IMR-90 (cell line): ENCODE data around the gene FXR2. TPM values are rescaled to one million over a fixed set of nuclear protein-coding genes. Genes with fewer than 3 reads are reported as not detected.

Experiments used
- ATAC-seq: fragments of 200-7000 bp; cut with Tn5 transposase; 2 replicates; pipeline ENCODE4 v1.9.1; 2020; ENCODE audit warnings: low read depth, mild to moderate bottlenecking, moderate library complexity
- BruUV-seq: library from RNA; stranded (reverse); fragments of 400-500 nt; replicated peaks from 2 replicates; lab custom pipeline; 2021; lab: Mats Ljungman, UMichigan
- CTCF ChIA-PET: fragments of 300-600 bp; formaldehyde crosslinking; extraction: SDS; loops from one replicate; lab custom pipeline; 2021; ENCODE audit warnings: antibody characterized with exemption; lab: Yijun Ruan, JAX
- POLR2A ChIA-PET: fragments of 300-600 bp; sonication (Branson Sonifier 250); formaldehyde crosslinking; loops from one replicate; lab custom pipeline; 2022; ENCODE audit warnings: antibody characterized with exemption; ENCODE audit not compliant: unreplicated experiment; lab: Charles Lee
- DNase-seq: peaks from one replicate; pipeline ENCODE4 v3.0.0; 2013
- H2AFZ ChIP-seq: replicated peaks from 2 replicates; pipeline ENCODE3; 2013; ENCODE audit warnings: low read length, mild to moderate bottlenecking; ENCODE audit not compliant: poor library complexity
- H2AK5ac ChIP-seq: 2 replicates; pipeline ENCODE4 v1.6.1; 2013; ENCODE audit warnings: low read depth, low read length, inconsistent platforms
- H2AK9ac ChIP-seq: replicated peaks from 2 replicates; pipeline ENCODE3; 2013; ENCODE audit warnings: mild to moderate bottlenecking, low read depth, low read length, moderate library complexity; ENCODE audit not compliant: poor library complexity
- H2BK120ac ChIP-seq: 2 replicates; pipeline ENCODE4 v1.6.1; 2013; ENCODE audit warnings: low read depth, low read length, inconsistent platforms
- H2BK15ac ChIP-seq: 3 replicates; pipeline ENCODE4 v1.6.1; 2013; ENCODE audit warnings: low read depth, low read length, inconsistent platforms
- H2BK20ac ChIP-seq: 2 replicates; pipeline ENCODE4 v1.6.1; 2013; ENCODE audit warnings: low read depth, mild to moderate bottlenecking, inconsistent platforms, low read length, moderate library complexity
- H2BK5ac ChIP-seq: 2 replicates; pipeline ENCODE4 v1.6.1; 2013; ENCODE audit warnings: mild to moderate bottlenecking, low read depth, low read length, inconsistent platforms; ENCODE audit not compliant: poor library complexity, severe bottlenecking
- H3K14ac ChIP-seq: replicated peaks from 2 replicates; pipeline ENCODE4 v1.6.1; 2013; ENCODE audit warnings: low read depth, low read length, inconsistent platforms
- H3K18ac ChIP-seq: 2 replicates; pipeline ENCODE4 v1.6.1; 2013; ENCODE audit warnings: low read depth, low read length, control low read depth
- H3K23ac ChIP-seq: 2 replicates; pipeline ENCODE4 v1.6.1; 2013; ENCODE audit warnings: low read depth, low read length, inconsistent platforms
- H3K27ac ChIP-seq: 2 replicates; pipeline ENCODE4 v1.5.1; 2013; ENCODE audit warnings: mild to moderate bottlenecking, control low read depth, low read length; ENCODE audit not compliant: insufficient read depth
- H3K27me3 ChIP-seq: 2 replicates; pipeline ENCODE4 v1.6.1; 2013; ENCODE audit warnings: low read length; ENCODE audit not compliant: control insufficient read depth, insufficient read depth
- H3K36me3 ChIP-seq: 2 replicates; pipeline ENCODE4 v1.6.1; 2013; ENCODE audit warnings: low read length, mixed read lengths; ENCODE audit not compliant: control insufficient read depth, insufficient read depth
- H3K4ac ChIP-seq: 2 replicates; pipeline ENCODE4 v1.6.1; 2013; ENCODE audit warnings: low read depth, low read length, inconsistent platforms
- H3K4me1 ChIP-seq: 2 replicates; pipeline ENCODE4 v1.6.1; 2013; ENCODE audit warnings: low read length, mixed read lengths; ENCODE audit not compliant: control insufficient read depth, insufficient read depth
- H3K4me2 ChIP-seq: 2 replicates; pipeline ENCODE4 v1.6.1; 2013; ENCODE audit warnings: low read depth, mild to moderate bottlenecking, control low read depth, low read length, moderate library complexity
- H3K4me3 ChIP-seq: 2 replicates; pipeline ENCODE4 v1.5.1; 2013; ENCODE audit warnings: low read depth, mild to moderate bottlenecking, control low read depth, low read length, moderate library complexity; ENCODE audit not compliant: insufficient read depth
- H3K56ac ChIP-seq: 2 replicates; pipeline ENCODE4 v1.6.1; 2013; ENCODE audit warnings: low read length, inconsistent platforms; ENCODE audit not compliant: insufficient read depth; ENCODE audit errors: extremely low read depth
- H3K79me1 ChIP-seq, 2 experiments: 2 replicates each; pipeline ENCODE4 v1.6.1; 2013; ENCODE audit warnings: low read length in 2 of 2, inconsistent platforms in 1 of 2, low read depth in 1 of 2
- H3K9ac ChIP-seq: 2 replicates; pipeline ENCODE4 v1.6.1; 2013; ENCODE audit warnings: low read depth, low read length, control low read depth
- H3K9me1 ChIP-seq: 2 replicates; pipeline ENCODE4 v1.6.1; 2013; ENCODE audit warnings: low read length, inconsistent platforms; ENCODE audit not compliant: insufficient read depth
- H3K9me3 ChIP-seq: 2 replicates; pipeline ENCODE4 v1.6.1; 2013; ENCODE audit warnings: low read length; ENCODE audit not compliant: control insufficient read depth, insufficient read depth
- H4K20me1 ChIP-seq: 2 replicates; pipeline ENCODE4 v1.6.1; 2013; ENCODE audit warnings: low read length, inconsistent platforms; ENCODE audit not compliant: insufficient read depth
- H4K5ac ChIP-seq: 2 replicates; pipeline ENCODE4 v1.6.1; 2013; ENCODE audit warnings: mild to moderate bottlenecking, low read depth, low read length, control low read depth
- H4K8ac ChIP-seq, 2 experiments: 2 replicates each; pipeline ENCODE4 v1.6.1; 2013; ENCODE audit warnings: low read depth in 2 of 2, low read length in 2 of 2, control low read depth in 1 of 2, inconsistent platforms in 1 of 2
- H4K91ac ChIP-seq: 2 replicates; pipeline ENCODE4 v1.6.1; 2013; ENCODE audit warnings: low read depth, low read length, inconsistent platforms; ENCODE audit not compliant: insufficient read depth
- BHLHE40 ChIP-seq: fragments of 150-350 bp; IDR thresholded peaks from 2 replicates; pipeline ENCODE4 v1.6.1; 2016; ENCODE audit warnings: mild to moderate bottlenecking, low read depth, low read length
- CEBPB ChIP-seq: IDR thresholded peaks from 2 replicates; pipeline ENCODE4 v1.6.1; 2012; ENCODE audit warnings: low read depth, low read length, improper control_type of control experiment
- CHD1 ChIP-seq: IDR thresholded peaks from 2 replicates; pipeline ENCODE4 v1.6.1; 2012; ENCODE audit warnings: low read depth, low read length, improper control_type of control experiment
- CTCF ChIP-seq: conservative IDR thresholded peaks from 2 replicates; pipeline ENCODE4 v1.5.1; 2012; ENCODE audit warnings: mild to moderate bottlenecking, low read depth, low read length, improper control_type of control experiment
- ELK1 ChIP-seq: fragments of 150-350 bp; IDR thresholded peaks from 2 replicates; pipeline ENCODE4 v1.6.1; 2016; ENCODE audit warnings: low read depth, mild to moderate bottlenecking, low read length, moderate library complexity, borderline replicate concordance
- FOS ChIP-seq: fragments of 150-350 bp; IDR thresholded peaks from 2 replicates; pipeline ENCODE4 v1.6.1; 2016; ENCODE audit warnings: low read depth, low read length
- MAFK ChIP-seq: IDR thresholded peaks from 2 replicates; pipeline ENCODE4 v1.6.1; 2012; ENCODE audit warnings: low read depth, low read length, improper control_type of control experiment
- MAZ ChIP-seq: IDR thresholded peaks from 2 replicates; pipeline ENCODE4 v1.6.1; 2012; ENCODE audit warnings: low read depth, mild to moderate bottlenecking, low read length, improper control_type of control experiment, moderate library complexity, borderline replicate concordance
- MXI1 ChIP-seq: IDR thresholded peaks from 2 replicates; pipeline ENCODE4 v1.6.1; 2012; ENCODE audit warnings: low read depth, mild to moderate bottlenecking, low read length, moderate library complexity, borderline replicate concordance
- NFE2L2 ChIP-seq: fragments of 150-350 bp; IDR thresholded peaks from 2 replicates; pipeline ENCODE4 v1.6.1; 2016; ENCODE audit warnings: low read depth, mild to moderate bottlenecking, low read length
- POLR2A ChIP-seq: IDR thresholded peaks from 2 replicates; pipeline ENCODE4 v1.6.1; 2012; ENCODE audit warnings: mild to moderate bottlenecking, low read depth, low read length
- RAD21 ChIP-seq: IDR thresholded peaks from 2 replicates; pipeline ENCODE4 v1.6.1; 2012; ENCODE audit warnings: low read length, improper control_type of control experiment
- RCOR1 ChIP-seq: IDR thresholded peaks from 2 replicates; pipeline ENCODE4 v1.6.1; 2012; ENCODE audit warnings: mild to moderate bottlenecking, low read length, improper control_type of control experiment; ENCODE audit not compliant: insufficient replicate concordance
- RFX5 ChIP-seq: IDR thresholded peaks from 2 replicates; pipeline ENCODE4 v1.8.0; 2012; ENCODE audit warnings: low read depth, mild to moderate bottlenecking, low read length, moderate library complexity
- SMC3 ChIP-seq: fragments of 150-350 bp; IDR thresholded peaks from 2 replicates; pipeline ENCODE4 v1.6.1; 2016; ENCODE audit warnings: low read depth, mild to moderate bottlenecking, antibody characterized with exemption, low read length, moderate library complexity
- WGBS, 2 experiments: methylation state at CpG; one replicate each; pipeline versions ENCODE4 v1.1.5 to v1.1.7; 2013; ENCODE audit warnings: missing lambda C conversion rate in 2 of 2; ENCODE audit not compliant: insufficient read length in 1 of 2; ENCODE audit errors: extremely low coverage in 2 of 2; 5-methylcytosine and 5-hydroxymethylcytosine counted together
- dilution Hi-C: fragments of 300-500 bp; cut with HindIII; formaldehyde crosslinking; loops from one replicate; pipeline ENCODE4 v1.14.3; 2018; ENCODE audit warnings: low sequenced_read_pairs; ENCODE audit not compliant: unreplicated experiment
- in situ Hi-C: fragments of 300-500 bp; cut with MboI; formaldehyde crosslinking; loops from 3 replicates; pipeline ENCODE4 v1.14.3; 2019; ENCODE audit warnings: low sequenced_read_pairs, inconsistent platforms, mixed read lengths
- intact Hi-C: fragments of 100-400 bp; cut with micrococcal nuclease; formaldehyde crosslinking; loops from 2 replicates; pipeline ENCODE4 v1.10.0; 2022
- polyA plus RNA-seq, 3 experiments: library from polyadenylated mRNA; depleted of rRNA; stranded (reverse); fragments of >200 nt; gene quantifications; 2 replicates each; pipeline ENCODE4 v1.2.3, GENCODE V29; 2012; ENCODE audit warnings: low replicate concordance in 1 of 3
- total RNA-seq: library from RNA; depleted of rRNA; stranded (reverse); fragments of >200 nt; gene quantifications from 2 replicates; pipeline ENCODE4 v1.2.3, GENCODE V29; 2012
- TF ChIP-seq, protein P1 (sequence below): fragments of 150-350 bp; IDR thresholded peaks from 2 replicates; pipeline ENCODE4 v1.6.1; 2017; ENCODE audit warnings: mild to moderate bottlenecking, antibody characterized with exemption, low read length, low read depth

The FXR2 gene
- total and polyA plus RNA-seq, 2 of the 4 experiments (the other 2 are of a cell fraction) = 39.1 to 55.9 TPM

- no peak for DNase-seq
- Histone ChIP-seq H3K9me3 (no peaks in the 10 kb centered on the region), H3K36me3 (no peaks in the 10 kb centered on the region), H2AK9ac (no peak overlapping the region), H2BK5ac (no peak overlapping the region), H3K23ac (no peak overlapping the region), H3K18ac (no peak overlapping the region), H3K4me3 (no peak overlapping the region), H3K14ac (no peak overlapping the region), H4K8ac (no peak overlapping the region), H4K20me1 (no peaks in the 10 kb centered on the region), H3K4me2 (no peak overlapping the region), H4K91ac (no peak overlapping the region), H2AK5ac (no peak overlapping the region), H4K5ac (no peak overlapping the region), H3K56ac (no peak overlapping the region), H3K79me1 (peaks cover 0 to 5% of the 10 kb centered on the region in 2 experiments; a peak in 2 of 4 replicates), H3K4ac (no peak overlapping the region), H3K9me1 (no peaks in the 10 kb centered on the region), H2BK120ac (no peak overlapping the region), H3K27ac (no peak overlapping the region), H2BK15ac (no peak overlapping the region), H2BK20ac (no peak overlapping the region), H3K9ac (no peak overlapping the region), H3K27me3 (no peaks in the 10 kb centered on the region), H3K4me1 (peaks cover 6% of the 10 kb centered on the region; the same call in 1 of the 2 replicates), H2AFZ (no peak overlapping the region)
- BruUV-seq = no TSS peak
- ATAC-seq = no peak
- dilution Hi-C loops (no loop called here), intact Hi-C loops (no loop called here), in situ Hi-C loops (loop anchor here (10.0 kb wide), 1 partner anchor 202 kb away; the partner anchor contains the start of genes KCTD11 and TMEM95)
- WGBS, 2 experiments = 94% methylated on average over 9 of the region's 12 CpGs; no CpG with 5 or more reads in 1 of the 2 experiments
- POLR2A ChIA-PET = interaction anchor here (0.6 kb wide), 1 partner anchor 92 kb away, joined by 19 read pairs; no protein-coding TSS in a partner anchor
- CTCF ChIA-PET = no interaction called here
- TF ChIP-seq SMC3 (no peak), CTCF (no peak), CHD1 (no peak), RAD21 (no peak), RFX5 (no peak), MAZ (no peak), MAFK (no peak), BHLHE40 (no peak), MXI1 (no peak), FOS (no peak), POLR2A (no peak), ELK1 (no peak), RCOR1 (no peak), NFE2L2 (no peak), CEBPB (no peak)
- TF ChIP-seq, protein P1, sequence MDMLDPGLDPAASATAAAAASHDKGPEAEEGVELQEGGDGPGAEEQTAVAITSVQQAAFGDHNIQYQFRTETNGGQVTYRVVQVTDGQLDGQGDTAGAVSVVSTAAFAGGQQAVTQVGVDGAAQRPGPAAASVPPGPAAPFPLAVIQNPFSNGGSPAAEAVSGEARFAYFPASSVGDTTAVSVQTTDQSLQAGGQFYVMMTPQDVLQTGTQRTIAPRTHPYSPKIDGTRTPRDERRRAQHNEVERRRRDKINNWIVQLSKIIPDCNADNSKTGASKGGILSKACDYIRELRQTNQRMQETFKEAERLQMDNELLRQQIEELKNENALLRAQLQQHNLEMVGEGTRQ = no peak
These were observed 58.1 kb downstream of the FXR2 start for GRCh38 chr17:7556627-7557026.
